GM12878 (cell line): ENCODE data around the gene CFAP54. TPM values are rescaled to one million over a fixed set of nuclear protein-coding genes. Genes with fewer than 3 reads are reported as not detected.
A peak's percentile ranks its signal among the peaks of the same experiment; 100 is the strongest.

Experiments
- ATAC-seq: fragments of 200-7000 bp; cut with Tn5 transposase; 3 replicates; pipeline ENCODE4 v1.9.1; 2020; ENCODE audit warnings: mild to moderate bottlenecking, moderate library complexity
- BruUV-seq: library from RNA; stranded (reverse); fragments of 400-500 nt; replicated peaks from 2 replicates; lab custom pipeline; 2021; lab: Mats Ljungman, UMichigan
- CTCF ChIA-PET: fragments of 300-600 bp; sonication (Branson Sonifier 250); formaldehyde crosslinking; extraction: SDS; loops from one replicate; lab custom pipeline; 2021; ENCODE audit warnings: inconsistent platforms; lab: Yijun Ruan, JAX
- POLR2A ChIA-PET: fragments of 350-600 bp; formaldehyde crosslinking; extraction: SDS; loops from one replicate; lab custom pipeline; 2021; ENCODE audit warnings: inconsistent platforms; lab: Charles Lee
- RAD21 ChIA-PET: fragments of 300-600 bp; sonication (Branson Sonifier 250); formaldehyde crosslinking; loops from one replicate; lab custom pipeline; 2023; ENCODE audit warnings: antibody characterized with exemption; ENCODE audit not compliant: unreplicated experiment; lab: Charles Lee
- SMC1A ChIA-PET: fragments of 300-600 bp; sonication (Branson Sonifier 250); formaldehyde crosslinking; loops from one replicate; lab custom pipeline; 2023; ENCODE audit not compliant: unreplicated experiment, uncharacterized antibody; lab: Charles Lee
- DNase-seq: peaks from one replicate; pipeline ENCODE4 v3.0.0-alpha.2; 2011; ENCODE audit warnings: low read depth, low spot score
- FAIRE-seq: peaks from 3 replicates; lab custom pipeline; 2011; peaks lifted over from hg19 to GRCh38; lab: Jason Lieb, UNC
- H2AFZ ChIP-seq: 2 replicates; pipeline ENCODE4 v1.6.0; 2011; ENCODE audit warnings: low read depth, low read length, control low read depth; ENCODE audit not compliant: control insufficient read depth
- H3K27ac ChIP-seq: 2 replicates; pipeline ENCODE4 v1.5.1; 2011; ENCODE audit warnings: control low read depth; ENCODE audit not compliant: control insufficient read depth, insufficient read depth
- H3K27me3 ChIP-seq, 2 experiments: replicated peaks in 1 of 2; 2 replicates each; pipeline versions ENCODE4 v1.6.0 to v1.6.1; 2011; ENCODE audit warnings: low read length in 1 of 2; ENCODE audit not compliant: control insufficient read depth in 2 of 2, insufficient read depth in 2 of 2
- H3K36me3 ChIP-seq, 2 experiments: 2 replicates each; pipeline ENCODE4 v1.5.1; 2011; ENCODE audit warnings: low read length in 1 of 2; ENCODE audit not compliant: control insufficient read depth in 2 of 2, insufficient read depth in 2 of 2
- H3K4me1 ChIP-seq: 2 replicates; pipeline ENCODE4 v1.6.1; 2011; ENCODE audit warnings: mild to moderate bottlenecking, low read length, moderate library complexity, mixed read lengths; ENCODE audit not compliant: control insufficient read depth, insufficient read depth
- H3K4me2 ChIP-seq: 2 replicates; pipeline ENCODE4 v1.6.0; 2011; ENCODE audit warnings: control low read depth; ENCODE audit not compliant: control insufficient read depth, insufficient read depth
- H3K4me3 ChIP-seq: fragments of 200-600 bp; sonication (generic); 2 replicates; pipeline ENCODE4 v1.5.1; 2016
- H3K79me2 ChIP-seq: 2 replicates; pipeline ENCODE4 v1.6.0; 2011; ENCODE audit warnings: low read length; ENCODE audit not compliant: control insufficient read depth, insufficient read depth
- H3K9ac ChIP-seq: 2 replicates; pipeline ENCODE4 v1.8.0; 2011; ENCODE audit warnings: low read length, control low read depth, mixed read lengths; ENCODE audit not compliant: control insufficient read depth, insufficient read depth
- H3K9me3 ChIP-seq: replicated peaks from 3 replicates; pipeline ENCODE4 v1.5.1; 2011; ENCODE audit warnings: mild to moderate bottlenecking, low read length; ENCODE audit not compliant: control insufficient read depth, insufficient read depth
- H4K20me1 ChIP-seq: 2 replicates; pipeline ENCODE4 v1.6.0; 2011; ENCODE audit not compliant: control insufficient read depth, insufficient read depth
- CTCF ChIP-seq, 3 experiments: IDR thresholded peaks in 2 of 3; conservative IDR thresholded peaks in 1 of 3; 2 replicates each; pipeline ENCODE4 v1.5.1; 2011; ENCODE audit warnings: low read depth in 3 of 3, low read length in 3 of 3, mild to moderate bottlenecking in 3 of 3, control low read depth in 2 of 3, moderate library complexity in 2 of 3, inconsistent platforms in 1 of 3, mixed read lengths in 1 of 3; ENCODE audit not compliant: control insufficient read depth in 2 of 3, insufficient read depth in 1 of 3; ENCODE audit errors: extremely low read depth in 1 of 3
- E4F1 ChIP-seq: fragments of 450-650 bp; IDR thresholded peaks from 2 replicates; pipeline ENCODE4 v1.6.1; 2018; ENCODE audit warnings: borderline replicate concordance, mild to moderate bottlenecking; ENCODE audit not compliant: partially characterized antibody
- EED ChIP-seq: sonication (generic); IDR thresholded peaks from 2 replicates; pipeline ENCODE4 v1.6.1; 2016; ENCODE audit warnings: antibody characterized with exemption, low read depth
- EGR1 ChIP-seq, 2 experiments: IDR thresholded peaks; 1 replicate in 1 of 2; 2 replicates in 1 of 2; pipeline ENCODE4 v1.6.1; 2011 to 2012; ENCODE audit warnings: low read depth in 2 of 2, low read length in 2 of 2, borderline replicate concordance in 1 of 2, mild to moderate bottlenecking in 1 of 2, moderate library complexity in 1 of 2
- HSF1 ChIP-seq: fragments of 150-350 bp; IDR thresholded peaks from 2 replicates; pipeline ENCODE4 v1.6.1; 2014; ENCODE audit warnings: mild to moderate bottlenecking, low read depth, low read length
- RAD21 ChIP-seq: IDR thresholded peaks from 2 replicates; pipeline ENCODE4 v1.6.1; 2011; ENCODE audit warnings: mild to moderate bottlenecking, low read depth, low read length, moderate library complexity; ENCODE audit not compliant: insufficient read depth
- WGBS: methylation state at CpG from one replicate; pipeline ENCODE4 v1.1.6; 2016; ENCODE audit warnings: low lambda C conversion rate; ENCODE audit not compliant: insufficient replicate concordance, insufficient coverage; ENCODE audit errors: missing lambda C conversion rate; 5-methylcytosine and 5-hydroxymethylcytosine counted together
- in situ Hi-C: fragments of 300-500 bp; cut with MboI; formaldehyde crosslinking; loops from 9 replicates; pipeline ENCODE4 v1.14.3; 2018; ENCODE audit warnings: mixed read lengths
- intact Hi-C: fragments of 100-400 bp; cut with micrococcal nuclease; formaldehyde crosslinking; loops from one replicate; pipeline ENCODE4 v1.14.2; 2022; ENCODE audit not compliant: unreplicated experiment
- polyA plus RNA-seq, 11 experiments: library from polyadenylated mRNA; depleted of rRNA in 4 of 11; unstranded in 6 of 11; stranded (reverse) in 5 of 11; fragments of >200 nt; fragmentation: Nextera tagmentation in 4 of 11; fragmentation: Illumina TruSeq in 1 of 11; extraction: Ambion mirVana in 4 of 11; extraction: Trizol in 1 of 11; gene quantifications; 1 replicate in 1 of 11; 2 replicates in 10 of 11; pipeline versions ENCODE4 v1.2.1 to v1.2.3, GENCODE V29; 2011 to 2016; ENCODE audit warnings: inconsistent platforms in 2 of 11, missing spikeins in 2 of 11, low read depth in 1 of 11
- total RNA-seq, 4 experiments: library from RNA; depleted of rRNA in 3 of 4; stranded (reverse); fragments of >200 nt in 3 of 4; fragmentation: Illumina TruSeq in 1 of 4; extraction: Trizol in 1 of 4; gene quantifications; 2 replicates each; pipeline versions ENCODE4 v1.2.1 to v1.2.3, GENCODE V29; 2013 to 2021

CFAP54 gene
- total and polyA plus RNA-seq, 10 of the 15 experiments (the other 5 are each of a cell fraction or from before 2014, with no cell fraction given): 0.19 to 1.5 (median 0.56) TPM

GRCh38 chr12:96520767-96521166 lies 31.4 kb downstream of the CFAP54 start (continued):
- TF ChIP-seq HSF1 (no peak), EGR1 (IDR thresholded peaks at IDR 0.05; ENCODE audit: borderline replicate concordance in 1 of 2, low read depth in 2 of 2, low read length in 2 of 2) (no peak), EED (no peak)

- FAIRE-seq (no peak), DNase-seq (no peak), ATAC-seq (peak; percentile 41; the same call in 2 of the 3 replicates)
- ChIA-PET POLR2A (interaction anchor here (0.6 kb wide), 2 partner anchors 24 to 625 kb away, joined by 3 to 5 read pairs; no protein-coding TSS in a partner anchor), CTCF (interaction anchor here (0.6 to 12.1 kb wide), 22 partner anchors 9 to 907 kb away, joined by 3 to 304 read pairs (median 4); partner anchors contain the start of gene CFAP54), RAD21 (interaction anchor here (0.6 to 3.5 kb wide), 15 partner anchors 20 to 1439 kb away, joined by 3 to 16 read pairs (median 5); partner anchors contain the start of gene CFAP54), SMC1A (interaction anchor here (0.7 to 13.6 kb wide), 18 partner anchors 8 to 1780 kb away, joined by 3 to 237 read pairs (median 5); partner anchors contain the start of gene CFAP54)
- H3K4me1 ChIP-seq: peaks cover 5% of the 10 kb centered on the region
- no peaks in the 10 kb centered on the region; the same call in 2 of the 3 replicates for H3K9me3 ChIP-seq
- H4K20me1 ChIP-seq: no peaks in the 10 kb centered on the region
- in situ Hi-C loops: no loop called here
- intact Hi-C loops: no loop called here
- no peaks in the 10 kb centered on the region for H3K79me2 ChIP-seq
- no peaks in the 10 kb centered on the region for H3K36me3 ChIP-seq
- no peaks in the 10 kb centered on the region for H3K27me3 ChIP-seq
- H2AFZ ChIP-seq: no peak overlapping the region; the same call in 1 of the 2 replicates
- TF ChIP-seq CTCF (IDR thresholded peaks at IDR 0.05 in 2 of 3, conservative IDR thresholded peaks at IDR 0.05 in 1 of 3; ENCODE audit: control insufficient read depth in 2 of 3, extremely low read depth in 1 of 3, insufficient read depth in 1 of 3, low read depth in 3 of 3, low read length in 3 of 3) (peak in 1 of 3 experiments; percentile 41; a peak in 1 of 6 replicates), RAD21 (peak; percentile 47; the same call in 1 of the 2 replicates), E4F1 (no peak)
- no peak overlapping the region for H3K27ac ChIP-seq
- no peak overlapping the region for H3K4me2 ChIP-seq
- no TSS peak for BruUV-seq
- no peak overlapping the region for H3K4me3 ChIP-seq
- WGBS: 90% methylated on average over 7 of the region's 7 CpGs
- H3K9ac ChIP-seq: no peak overlapping the region
Measured at GRCh38 chr12:96521895-96522682, 32.7 kb downstream of the CFAP54 start.
